HepG2 (cell line): Measurements from ENCODE around the gene CABP4. TPM values are rescaled to one million over a fixed set of nuclear protein-coding genes. Genes with fewer than 3 reads are reported as not detected.

Source experiments
- ADNP ChIP-seq: sonication (generic); formaldehyde crosslinking; IDR thresholded peaks from 2 replicates; pipeline ENCODE4 v1.4.0; 2020; ENCODE audit warnings: missing genetic modification reagents
- EED ChIP-seq: sonication (generic); formaldehyde crosslinking; IDR thresholded peaks from 2 replicates; pipeline ENCODE4 v1.5.0; 2020; ENCODE audit warnings: mild to moderate bottlenecking, missing genetic modification reagents
- HNF4A ChIP-seq: sonication (generic); formaldehyde crosslinking; IDR thresholded peaks from 2 replicates; pipeline ENCODE4 v1.4.0; 2020; ENCODE audit warnings: missing genetic modification reagents
- KDM2A ChIP-seq: sonication (generic); formaldehyde crosslinking; IDR thresholded peaks from 2 replicates; pipeline ENCODE4 v1.4.0; 2020; ENCODE audit warnings: low read depth, missing genetic modification reagents, borderline replicate concordance
- KLF12 ChIP-seq: sonication (generic); formaldehyde crosslinking; IDR thresholded peaks from 2 replicates; pipeline ENCODE4 v1.4.0; 2020; ENCODE audit warnings: missing genetic modification reagents, borderline replicate concordance
- MIXL1 ChIP-seq: IDR thresholded peaks from 2 replicates; pipeline ENCODE4 v1.6.1; 2016
- MTA3 ChIP-seq: sonication (generic); formaldehyde crosslinking; IDR thresholded peaks from 2 replicates; pipeline ENCODE4 v1.4.0; 2020; ENCODE audit warnings: missing genetic modification reagents
- MXI1 ChIP-seq: IDR thresholded peaks from 3 replicates; pipeline ENCODE4 v1.6.1; 2012; ENCODE audit warnings: low read depth, low read length, inconsistent platforms, borderline replicate concordance
- PAF1 ChIP-seq: IDR thresholded peaks from 2 replicates; pipeline ENCODE4 v1.6.1; 2016; ENCODE audit warnings: missing genetic modification reagents, missing compliant biosample characterization
- PCBP1 ChIP-seq: fragments of 200-400 bp; formaldehyde crosslinking; IDR thresholded peaks from 2 replicates; pipeline ENCODE4 v1.6.1; 2017; ENCODE audit warnings: mild to moderate bottlenecking, low read depth, low read length, borderline replicate concordance
- SMAD3 ChIP-seq: sonication (generic); formaldehyde crosslinking; IDR thresholded peaks from 2 replicates; pipeline ENCODE4 v1.4.0; 2020; ENCODE audit warnings: missing genetic modification reagents
- SRY ChIP-seq: sonication (generic); formaldehyde crosslinking; IDR thresholded peaks from 2 replicates; pipeline ENCODE4 v1.8.0; 2022; ENCODE audit warnings: mild to moderate bottlenecking, missing genetic modification reagents
- TBX2 ChIP-seq: sonication (generic); formaldehyde crosslinking; IDR thresholded peaks from 2 replicates; pipeline ENCODE4 v1.5.0; 2020; ENCODE audit warnings: missing genetic modification reagents, mild to moderate bottlenecking, borderline replicate concordance
- TEAD3 ChIP-seq: optimal IDR thresholded peaks from 2 replicates; pipeline ENCODE3; 2016; ENCODE audit warnings: borderline replicate concordance
- ZBTB1 ChIP-seq: sonication (generic); formaldehyde crosslinking; IDR thresholded peaks from 2 replicates; pipeline ENCODE4 v1.4.0; 2020; ENCODE audit warnings: missing genetic modification reagents, borderline replicate concordance
- ZNF256 ChIP-seq: sonication (generic); formaldehyde crosslinking; conservative IDR thresholded peaks from 2 replicates; pipeline ENCODE4 v1.4.0; 2020; ENCODE audit warnings: missing genetic modification reagents
- ZNF34 ChIP-seq: sonication (generic); formaldehyde crosslinking; IDR thresholded peaks from 2 replicates; pipeline ENCODE4 v1.4.0; 2020; ENCODE audit warnings: mild to moderate bottlenecking, missing genetic modification reagents, borderline replicate concordance
- ZNF430 ChIP-seq: sonication (generic); formaldehyde crosslinking; IDR thresholded peaks from 2 replicates; pipeline ENCODE4 v1.9.0; 2021; ENCODE audit warnings: mild to moderate bottlenecking, missing genetic modification reagents
- ZNF782 ChIP-seq: sonication (generic); formaldehyde crosslinking; IDR thresholded peaks from 2 replicates; pipeline ENCODE4 v1.4.0; 2020; ENCODE audit warnings: missing genetic modification reagents, mild to moderate bottlenecking, borderline replicate concordance
- ZNF839 ChIP-seq: sonication (generic); formaldehyde crosslinking; IDR thresholded peaks from 2 replicates; pipeline ENCODE4 v1.4.0; 2020; ENCODE audit warnings: missing genetic modification reagents, mild to moderate bottlenecking, borderline replicate concordance
- polyA plus RNA-seq, 8 experiments: library from polyadenylated mRNA; depleted of rRNA in 3 of 8; stranded (reverse) in 7 of 8; unstranded in 1 of 8; fragments of >200 nt; fragmentation: Illumina TruSeq in 4 of 8; extraction: Trizol in 4 of 8; gene quantifications; 2 replicates each; pipeline versions ENCODE4 v1.2.1 to v1.2.3, GENCODE V29; 2011 to 2016; ENCODE audit warnings: low read depth in 4 of 8, missing spikeins in 1 of 8, mixed read lengths in 1 of 8; ENCODE audit not compliant: insufficient read depth in 1 of 8
- total RNA-seq, 5 experiments: library from RNA; depleted of rRNA; stranded (reverse); fragments of >200 nt; fragmentation: Illumina TruSeq; extraction: Trizol; gene quantifications; 2 replicates each; pipeline ENCODE4 v1.2.3, GENCODE V29; 2016; ENCODE audit warnings: low read depth in 1 of 5
- TF ChIP-seq, protein P1 (sequence below): fragments of 450-650 bp; IDR thresholded peaks from 2 replicates; pipeline ENCODE4 v1.6.1; 2017; ENCODE audit warnings: mild to moderate bottlenecking
- TF ChIP-seq, protein P2 (sequence below): sonication (generic); formaldehyde crosslinking; IDR thresholded peaks from 2 replicates; pipeline ENCODE4 v1.8.0; 2023; ENCODE audit warnings: mild to moderate bottlenecking, missing genetic modification reagents
- TF ChIP-seq, protein P3 (sequence below): sonication (generic); formaldehyde crosslinking; IDR thresholded peaks from 2 replicates; pipeline ENCODE4 v1.9.0; 2021; ENCODE audit warnings: missing genetic modification reagents, borderline replicate concordance
- TF ChIP-seq, protein P4 (sequence below): sonication (generic); formaldehyde crosslinking; IDR thresholded peaks from 2 replicates; pipeline ENCODE4 v1.5.1; 2020; ENCODE audit warnings: mild to moderate bottlenecking, missing genetic modification reagents, borderline replicate concordance

The CABP4 gene
- total and polyA plus RNA-seq, 2 of the 13 experiments (the other 11 are each of a cell fraction or from before 2014, with no cell fraction given), result not detected

DNA sequence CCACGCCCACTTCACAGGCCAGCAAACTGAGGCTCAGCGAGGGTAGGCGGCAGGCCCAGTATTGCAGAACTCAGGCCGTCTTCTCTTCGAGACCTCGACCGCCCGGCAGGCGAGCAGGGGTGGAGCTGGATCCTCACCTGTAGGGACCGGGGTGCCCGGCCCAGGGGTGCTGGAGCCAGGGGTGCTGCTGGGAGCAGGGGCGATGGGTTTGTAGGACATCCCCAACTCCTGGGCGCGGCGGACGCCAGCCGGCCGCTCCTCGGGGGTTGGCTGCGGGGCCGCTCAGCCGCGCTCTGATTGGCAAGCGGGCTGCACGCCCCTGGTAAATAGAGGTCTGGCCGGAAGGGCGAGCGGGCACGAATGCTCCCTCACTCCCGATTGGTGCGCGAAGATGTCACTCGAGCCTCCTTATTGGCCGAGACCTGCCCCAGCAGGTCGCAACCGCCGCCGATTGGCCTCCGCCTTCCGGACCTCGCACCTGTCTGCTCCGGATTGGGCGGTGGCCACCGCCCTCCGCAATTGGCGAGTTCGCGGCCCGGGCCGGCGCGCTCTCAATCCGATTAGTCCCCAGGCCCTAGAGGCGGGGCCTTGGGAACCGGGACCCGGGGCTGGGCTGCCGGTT lies 52.8 kb downstream of the CABP4 start, which contains the start of gene CDK2AP2 (continued):
- 0 out of 2 replicates have a peak, but pooled peaks have one; percentile 55 for TF ChIP-seq EED (CRISPR knock-in tag)
- TF ChIP-seq SRY (CRISPR knock-in tag), result peak; percentile 86
- peak; percentile 70 for TF ChIP-seq TBX2 (CRISPR knock-in tag)
- TF ChIP-seq, protein P1, sequence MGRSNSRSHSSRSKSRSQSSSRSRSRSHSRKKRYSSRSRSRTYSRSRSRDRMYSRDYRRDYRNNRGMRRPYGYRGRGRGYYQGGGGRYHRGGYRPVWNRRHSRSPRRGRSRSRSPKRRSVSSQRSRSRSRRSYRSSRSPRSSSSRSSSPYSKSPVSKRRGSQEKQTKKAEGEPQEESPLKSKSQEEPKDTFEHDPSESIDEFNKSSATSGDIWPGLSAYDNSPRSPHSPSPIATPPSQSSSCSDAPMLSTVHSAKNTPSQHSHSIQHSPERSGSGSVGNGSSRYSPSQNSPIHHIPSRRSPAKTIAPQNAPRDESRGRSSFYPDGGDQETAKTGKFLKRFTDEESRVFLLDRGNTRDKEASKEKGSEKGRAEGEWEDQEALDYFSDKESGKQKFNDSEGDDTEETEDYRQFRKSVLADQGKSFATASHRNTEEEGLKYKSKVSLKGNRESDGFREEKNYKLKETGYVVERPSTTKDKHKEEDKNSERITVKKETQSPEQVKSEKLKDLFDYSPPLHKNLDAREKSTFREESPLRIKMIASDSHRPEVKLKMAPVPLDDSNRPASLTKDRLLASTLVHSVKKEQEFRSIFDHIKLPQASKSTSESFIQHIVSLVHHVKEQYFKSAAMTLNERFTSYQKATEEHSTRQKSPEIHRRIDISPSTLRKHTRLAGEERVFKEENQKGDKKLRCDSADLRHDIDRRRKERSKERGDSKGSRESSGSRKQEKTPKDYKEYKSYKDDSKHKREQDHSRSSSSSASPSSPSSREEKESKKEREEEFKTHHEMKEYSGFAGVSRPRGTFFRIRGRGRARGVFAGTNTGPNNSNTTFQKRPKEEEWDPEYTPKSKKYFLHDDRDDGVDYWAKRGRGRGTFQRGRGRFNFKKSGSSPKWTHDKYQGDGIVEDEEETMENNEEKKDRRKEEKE, result no peak
- TF ChIP-seq ZNF430 (CRISPR knock-in tag), result 0 out of 2 replicates have a peak, but pooled peaks have one; percentile 7
- 0 out of 2 replicates have a peak, but pooled peaks have one; percentile 23 for TF ChIP-seq SMAD3
- peak; percentile 79 for TF ChIP-seq KDM2A
- peak; percentile 1; the same call in 1 of the 2 replicates for TF ChIP-seq MIXL1 (CRISPR knock-in tag)
- no peak for TF ChIP-seq TEAD3 (CRISPR knock-in tag)
- no peak for TF ChIP-seq ZNF839 (CRISPR knock-in tag)
- no peak for TF ChIP-seq ZNF782 (CRISPR knock-in tag)
- TF ChIP-seq KLF12 (CRISPR knock-in tag), result 0 out of 2 replicates have a peak, but pooled peaks have one; percentile 71
- TF ChIP-seq, protein P2, sequence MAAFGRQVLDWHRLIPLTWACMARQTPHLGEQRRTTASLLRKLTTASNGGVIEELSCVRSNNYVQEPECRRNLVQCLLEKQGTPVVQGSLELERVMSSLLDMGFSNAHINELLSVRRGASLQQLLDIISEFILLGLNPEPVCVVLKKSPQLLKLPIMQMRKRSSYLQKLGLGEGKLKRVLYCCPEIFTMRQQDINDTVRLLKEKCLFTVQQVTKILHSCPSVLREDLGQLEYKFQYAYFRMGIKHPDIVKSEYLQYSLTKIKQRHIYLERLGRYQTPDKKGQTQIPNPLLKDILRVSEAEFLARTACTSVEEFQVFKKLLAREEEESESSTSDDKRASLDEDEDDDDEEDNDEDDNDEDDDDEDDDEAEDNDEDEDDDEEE (CRISPR knock-in tag), result peak; percentile 88; the same call in 1 of the 2 replicates
- 0 out of 2 replicates have a peak, but pooled peaks have one; percentile 11 for TF ChIP-seq HNF4A (CRISPR knock-in tag)
- peak; percentile 71 for TF ChIP-seq ZNF34 (CRISPR knock-in tag)
- TF ChIP-seq MXI1, result peak; percentile 67; the same call in 2 of the 3 replicates
- TF ChIP-seq, protein P3, sequence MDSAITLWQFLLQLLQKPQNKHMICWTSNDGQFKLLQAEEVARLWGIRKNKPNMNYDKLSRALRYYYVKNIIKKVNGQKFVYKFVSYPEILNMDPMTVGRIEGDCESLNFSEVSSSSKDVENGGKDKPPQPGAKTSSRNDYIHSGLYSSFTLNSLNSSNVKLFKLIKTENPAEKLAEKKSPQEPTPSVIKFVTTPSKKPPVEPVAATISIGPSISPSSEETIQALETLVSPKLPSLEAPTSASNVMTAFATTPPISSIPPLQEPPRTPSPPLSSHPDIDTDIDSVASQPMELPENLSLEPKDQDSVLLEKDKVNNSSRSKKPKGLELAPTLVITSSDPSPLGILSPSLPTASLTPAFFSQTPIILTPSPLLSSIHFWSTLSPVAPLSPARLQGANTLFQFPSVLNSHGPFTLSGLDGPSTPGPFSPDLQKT, result 0 out of 2 replicates have a peak, but pooled peaks have one; percentile 34
- TF ChIP-seq, protein P4, sequence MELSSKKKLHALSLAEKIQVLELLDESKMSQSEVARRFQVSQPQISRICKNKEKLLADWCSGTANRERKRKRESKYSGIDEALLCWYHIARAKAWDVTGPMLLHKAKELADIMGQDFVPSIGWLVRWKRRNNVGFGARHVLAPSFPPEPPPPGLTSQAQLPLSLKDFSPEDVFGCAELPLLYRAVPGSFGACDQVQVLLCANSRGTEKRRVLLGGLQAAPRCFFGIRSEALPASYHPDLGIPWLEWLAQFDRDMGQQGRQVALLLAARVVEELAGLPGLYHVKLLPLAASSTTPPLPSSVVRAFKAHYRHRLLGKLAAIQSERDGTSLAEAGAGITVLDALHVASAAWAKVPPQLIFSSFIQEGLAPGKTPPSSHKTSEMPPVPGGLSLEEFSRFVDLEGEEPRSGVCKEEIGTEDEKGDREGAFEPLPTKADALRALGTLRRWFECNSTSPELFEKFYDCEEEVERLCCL (CRISPR knock-in tag), result no peak
- TF ChIP-seq ZBTB1, result no peak
- TF ChIP-seq ZNF256 (CRISPR knock-in tag), result no peak; the same call in 1 of the 2 replicates
- peak; percentile 98 for TF ChIP-seq ADNP
- TF ChIP-seq PAF1 (CRISPR knock-in tag), result no peak
- no peak for TF ChIP-seq MTA3 (CRISPR knock-in tag)
- TF ChIP-seq PCBP1, result 0 out of 2 replicates have a peak, but pooled peaks have one; percentile 1
